ENCODE measurements around the gene TMEM132D. TPM values are rescaled to one million over a fixed set of nuclear protein-coding genes. Genes with fewer than 3 reads are reported as not detected.
A peak's percentile ranks its signal among the peaks of the same experiment; 100 is the strongest.

Gene TMEM132D
- total RNA-seq, 1 experiment from 2014 or later: not detected

- CTCF ChIA-PET: no interaction called here
- H3K4me3 ChIP-seq (ENCODE audit: low read depth, low read length, poor library complexity, severe bottlenecking): no peak overlapping the region
- H3K4me1 ChIP-seq (ENCODE audit: insufficient read depth, low read length, poor library complexity, severe bottlenecking): no peaks in the 10 kb centered on the region
- DNase-seq (ENCODE audit: low spot score): peak; percentile 2
- H3K27ac ChIP-seq (ENCODE audit: low read depth, low read length, poor library complexity, severe bottlenecking): no peak overlapping the region
- TF ChIP-seq EZH2 (IDR thresholded peaks at IDR 0.05; ENCODE audit: borderline replicate concordance, low read depth, low read length, poor library complexity, severe bottlenecking) (no peak), CTCF (conservative IDR thresholded peaks at IDR 0.05; ENCODE audit: low read depth, low read length) (no peak)
- no peaks in the 10 kb centered on the region for H3K27me3 ChIP-seq (replicated peaks; ENCODE audit: insufficient read depth, low read depth, low read length, poor library complexity)
- intact Hi-C loops (cut with micrococcal nuclease; ENCODE audit: unreplicated experiment): no loop called here
- H3K9me3 ChIP-seq (ENCODE audit: low read depth, low read length, poor library complexity, severe bottlenecking): peaks cover 5% of the 10 kb centered on the region
- H3K36me3 ChIP-seq (ENCODE audit: insufficient read depth, low read length, poor library complexity, severe bottlenecking): no peaks in the 10 kb centered on the region
- no TSS peak for BruUV-seq (replicated peaks)
- POLR2A ChIA-PET (ENCODE audit: low non-redundant PET): no interaction called here
Observed at GRCh38 chr12:129871991-129872972, 31.5 kb downstream of the TMEM132D start.

GRCh38 chr12:129870796-129871195, 33.0 kb downstream of the TMEM132D start:
- no TSS peak for BruUV-seq (replicated peaks)
- TF ChIP-seq EZH2 (IDR thresholded peaks at IDR 0.05; ENCODE audit: borderline replicate concordance, low read depth, low read length, poor library complexity, severe bottlenecking) (no peak), CTCF (conservative IDR thresholded peaks at IDR 0.05; ENCODE audit: low read depth, low read length) (no peak)
- Histone ChIP-seq H3K9me3 (ENCODE audit: low read depth, low read length, poor library complexity, severe bottlenecking) (peaks cover 5% of the 10 kb centered on the region), H3K27ac (ENCODE audit: low read depth, low read length, poor library complexity, severe bottlenecking) (no peak overlapping the region), H3K27me3 (replicated peaks; ENCODE audit: insufficient read depth, low read depth, low read length, poor library complexity) (no peaks in the 10 kb centered on the region), H3K4me1 (ENCODE audit: insufficient read depth, low read length, poor library complexity, severe bottlenecking) (no peaks in the 10 kb centered on the region), H3K4me3 (ENCODE audit: low read depth, low read length, poor library complexity, severe bottlenecking) (no peak overlapping the region), H3K36me3 (ENCODE audit: insufficient read depth, low read length, poor library complexity, severe bottlenecking) (no peaks in the 10 kb centered on the region)
- ChIA-PET CTCF (no interaction called here), POLR2A (ENCODE audit: low non-redundant PET) (no interaction called here)
- intact Hi-C loops (cut with micrococcal nuclease; ENCODE audit: unreplicated experiment): no loop called here
- DNase-seq (ENCODE audit: low spot score): no peak

DNA sequence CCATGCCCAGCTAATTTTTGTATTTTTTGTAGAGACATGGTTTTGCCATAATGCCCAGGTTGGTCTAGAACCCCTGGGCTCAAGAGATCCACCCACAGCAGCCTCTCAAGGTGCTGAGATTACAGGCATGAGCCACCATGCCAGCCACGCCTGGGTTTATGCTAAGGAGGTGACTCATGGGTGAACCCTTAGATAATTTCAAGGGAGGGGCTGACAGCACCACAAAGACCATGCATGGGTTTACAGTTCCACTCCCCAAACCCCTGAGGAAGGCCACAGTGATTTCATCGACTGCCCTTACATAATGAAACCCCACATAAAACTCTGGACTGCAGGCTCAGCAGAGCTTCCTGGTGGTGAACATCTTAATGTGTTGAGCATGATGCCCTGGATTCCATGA, 33.7 kb downstream of the TMEM132D start:
- POLR2A ChIA-PET (ENCODE audit: low non-redundant PET): no interaction called here
- Histone ChIP-seq H3K36me3 (ENCODE audit: insufficient read depth, low read length, poor library complexity, severe bottlenecking) (no peaks in the 10 kb centered on the region), H3K27me3 (replicated peaks; ENCODE audit: insufficient read depth, low read depth, low read length, poor library complexity) (no peaks in the 10 kb centered on the region), H3K27ac (ENCODE audit: low read depth, low read length, poor library complexity, severe bottlenecking) (no peak overlapping the region), H3K4me3 (ENCODE audit: low read depth, low read length, poor library complexity, severe bottlenecking) (no peak overlapping the region), H3K4me1 (ENCODE audit: insufficient read depth, low read length, poor library complexity, severe bottlenecking) (no peaks in the 10 kb centered on the region), H3K9me3 (ENCODE audit: low read depth, low read length, poor library complexity, severe bottlenecking) (peaks cover 12% of the 10 kb centered on the region)
- CTCF ChIA-PET: no interaction called here
- intact Hi-C loops (cut with micrococcal nuclease; ENCODE audit: unreplicated experiment): no loop called here
- no peak for TF ChIP-seq EZH2 (IDR thresholded peaks at IDR 0.05; ENCODE audit: borderline replicate concordance, low read depth, low read length, poor library complexity, severe bottlenecking)
- TF ChIP-seq CTCF (conservative IDR thresholded peaks at IDR 0.05; ENCODE audit: low read depth, low read length): no peak
- DNase-seq (ENCODE audit: low spot score): no peak
- BruUV-seq (replicated peaks): no TSS peak
